WTC11 (cell line): Measurements from ENCODE around the gene ADGRV1. TPM values are rescaled to one million over a fixed set of nuclear protein-coding genes. Genes with fewer than 3 reads are reported as not detected.

Experiments
- ATAC-seq: fragments of 200-7000 bp; cut with Tn5 transposase; 2 replicates; pipeline ENCODE4 v1.10.0; 2021; ENCODE audit warnings: mild to moderate bottlenecking, moderate library complexity
- CTCF ChIA-PET: fragments of 300-600 bp; sonication (Branson Sonifier 250); formaldehyde crosslinking; loops from one replicate; lab custom pipeline; 2021; ENCODE audit warnings: antibody characterized with exemption; lab: Charles Lee
- POLR2A ChIA-PET: fragments of 350-600 bp; sonication (Branson Sonifier 250); formaldehyde crosslinking; loops from one replicate; lab custom pipeline; 2021; ENCODE audit warnings: antibody characterized with exemption; lab: Charles Lee
- DNase-seq: peaks from one replicate; pipeline ENCODE4 v3.0.0; 2021; ENCODE audit warnings: low spot score
- H3K27ac Mint-ChIP-seq: 2 replicates; pipeline ENCODE4 v1.8.0; 2021; ENCODE audit warnings: mixed read lengths
- H3K27me3 Mint-ChIP-seq: 2 replicates; pipeline ENCODE4 v1.8.0; 2021; ENCODE audit warnings: low read depth, mild to moderate bottlenecking, moderate library complexity, mixed read lengths
- H3K36me3 Mint-ChIP-seq: 2 replicates; pipeline ENCODE4 v1.8.0; 2021; ENCODE audit warnings: mixed read lengths
- H3K4me1 Mint-ChIP-seq: 2 replicates; pipeline ENCODE4 v1.8.0; 2022; ENCODE audit warnings: mixed read lengths
- H3K4me3 Mint-ChIP-seq: 2 replicates; pipeline ENCODE4 v1.8.0; 2021; ENCODE audit warnings: mild to moderate bottlenecking, moderate library complexity, mixed read lengths
- H3K9me3 Mint-ChIP-seq: 2 replicates; pipeline ENCODE4 v1.8.0; 2021; ENCODE audit warnings: mixed read lengths
- AR ChIP-seq: fragments of 250-450 bp; sonication (Bioruptor Pico); IDR thresholded peaks from 2 replicates; pipeline ENCODE4 v1.9.0; 2021; ENCODE audit warnings: mild to moderate bottlenecking
- ATF1 ChIP-seq: sonication (generic); formaldehyde crosslinking; IDR thresholded peaks from 2 replicates; pipeline ENCODE4 v1.8.1; 2023; ENCODE audit warnings: mild to moderate bottlenecking, moderate library complexity, missing genetic modification reagents
- ATF3 ChIP-seq: sonication (generic); formaldehyde crosslinking; conservative IDR thresholded peaks from 2 replicates; pipeline ENCODE4 v1.8.1; 2022; ENCODE audit warnings: mild to moderate bottlenecking, missing genetic modification reagents
- E2F1 ChIP-seq: sonication (generic); formaldehyde crosslinking; IDR thresholded peaks from 2 replicates; pipeline ENCODE4 v1.8.0; 2022; ENCODE audit warnings: mild to moderate bottlenecking, missing genetic modification reagents
- ERG ChIP-seq: fragments of 250-450 bp; sonication (Bioruptor Pico); IDR thresholded peaks from 2 replicates; pipeline ENCODE4 v1.8.0; 2021; ENCODE audit warnings: mild to moderate bottlenecking
- FOXK1 ChIP-seq: sonication (generic); formaldehyde crosslinking; IDR thresholded peaks from 2 replicates; pipeline ENCODE4 v1.8.0; 2022; ENCODE audit warnings: mild to moderate bottlenecking, moderate library complexity, missing genetic modification reagents
- GRHL2 ChIP-seq: fragments of 250-450 bp; sonication (Bioruptor Pico); IDR thresholded peaks from 2 replicates; pipeline ENCODE4 v1.8.0; 2022; ENCODE audit warnings: mild to moderate bottlenecking, moderate library complexity; ENCODE audit not compliant: insufficient replicate concordance, severe bottlenecking
- MLX ChIP-seq: sonication (generic); formaldehyde crosslinking; IDR thresholded peaks from 2 replicates; pipeline ENCODE4 v1.8.1; 2023; ENCODE audit warnings: mild to moderate bottlenecking, missing genetic modification reagents, moderate library complexity
- TEAD1 ChIP-seq: sonication (generic); formaldehyde crosslinking; IDR thresholded peaks from 2 replicates; pipeline ENCODE4 v1.8.0; 2022; ENCODE audit warnings: mild to moderate bottlenecking, missing genetic modification reagents
- TP53 ChIP-seq: sonication (generic); formaldehyde crosslinking; IDR thresholded peaks from 2 replicates; pipeline ENCODE4 v1.8.1; 2023; ENCODE audit warnings: mild to moderate bottlenecking, missing genetic modification reagents
- ZNF416 ChIP-seq: fragments of 250-450 bp; sonication (Bioruptor Pico); IDR thresholded peaks from 2 replicates; pipeline ENCODE4 v1.9.0; 2021; ENCODE audit warnings: mild to moderate bottlenecking, inconsistent platforms
- total RNA-seq: library from RNA; stranded (reverse); gene quantifications from 3 replicates; pipeline ENCODE4 v1.2.3, GENCODE V29; 2021
- TF ChIP-seq, protein P1 (sequence below): sonication (generic); formaldehyde crosslinking; IDR thresholded peaks from 2 replicates; pipeline ENCODE4 v1.8.1; 2022; ENCODE audit warnings: mild to moderate bottlenecking, moderate library complexity, missing genetic modification reagents
- TF ChIP-seq, protein P2 (sequence below): fragments of 250-450 bp; sonication (Bioruptor Pico); IDR thresholded peaks from 2 replicates; pipeline ENCODE4 v1.9.0; 2021; ENCODE audit warnings: mild to moderate bottlenecking
- TF ChIP-seq, protein P3 (sequence below): sonication (generic); formaldehyde crosslinking; IDR thresholded peaks from 2 replicates; pipeline ENCODE4 v1.8.1; 2023; ENCODE audit warnings: mild to moderate bottlenecking, missing genetic modification reagents, moderate library complexity
- TF ChIP-seq, protein P4 (sequence below): fragments of 200-600 bp; IDR thresholded peaks from 2 replicates; pipeline ENCODE4 v1.8.0; 2022; ENCODE audit warnings: antibody characterized with exemption

ADGRV1 gene
- total RNA-seq, 1 experiment from 2014 or later, result 74.5 TPM

GRCh38 chr5:90861843-90862586, 303.4 kb downstream of the ADGRV1 start (continued):
- TF ChIP-seq E2F1 (CRISPR knock-in tag) (no peak), MLX (CRISPR knock-in tag) (no peak), AR (CRISPR knock-in tag) (no peak)
- TF ChIP-seq, protein P1, sequence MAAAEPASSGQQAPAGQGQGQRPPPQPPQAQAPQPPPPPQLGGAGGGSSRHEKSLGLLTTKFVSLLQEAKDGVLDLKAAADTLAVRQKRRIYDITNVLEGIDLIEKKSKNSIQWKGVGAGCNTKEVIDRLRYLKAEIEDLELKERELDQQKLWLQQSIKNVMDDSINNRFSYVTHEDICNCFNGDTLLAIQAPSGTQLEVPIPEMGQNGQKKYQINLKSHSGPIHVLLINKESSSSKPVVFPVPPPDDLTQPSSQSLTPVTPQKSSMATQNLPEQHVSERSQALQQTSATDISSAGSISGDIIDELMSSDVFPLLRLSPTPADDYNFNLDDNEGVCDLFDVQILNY (CRISPR knock-in tag), result no peak
- TF ChIP-seq, protein P2, sequence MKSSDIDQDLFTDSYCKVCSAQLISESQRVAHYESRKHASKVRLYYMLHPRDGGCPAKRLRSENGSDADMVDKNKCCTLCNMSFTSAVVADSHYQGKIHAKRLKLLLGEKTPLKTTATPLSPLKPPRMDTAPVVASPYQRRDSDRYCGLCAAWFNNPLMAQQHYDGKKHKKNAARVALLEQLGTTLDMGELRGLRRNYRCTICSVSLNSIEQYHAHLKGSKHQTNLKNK, result no peak
- TF ChIP-seq, all 79 proteins: peak for 0

GRCh38 chr5:90865180-90865579, 306.6 kb downstream of the ADGRV1 start:
- no peak overlapping the region for H3K4me3 Mint-ChIP-seq
- H3K27ac Mint-ChIP-seq, result no peak overlapping the region
- ChIA-PET POLR2A (no interaction called here), CTCF (interaction anchor here (0.8 to 1.9 kb wide), 10 partner anchors 14 to 554 kb away, joined by 3 to 23 read pairs (median 6); no protein-coding TSS in a partner anchor)
- no peak for ATAC-seq
- no peaks in the 10 kb centered on the region for H3K9me3 Mint-ChIP-seq
- H3K4me1 Mint-ChIP-seq, result peaks cover 1% of the 10 kb centered on the region
- H3K36me3 Mint-ChIP-seq, result peaks cover 4% of the 10 kb centered on the region
- no peaks in the 10 kb centered on the region for H3K27me3 Mint-ChIP-seq
- no peak for TF ChIP-seq ZNF416 (CRISPR knock-in tag)
- TF ChIP-seq, protein P3, sequence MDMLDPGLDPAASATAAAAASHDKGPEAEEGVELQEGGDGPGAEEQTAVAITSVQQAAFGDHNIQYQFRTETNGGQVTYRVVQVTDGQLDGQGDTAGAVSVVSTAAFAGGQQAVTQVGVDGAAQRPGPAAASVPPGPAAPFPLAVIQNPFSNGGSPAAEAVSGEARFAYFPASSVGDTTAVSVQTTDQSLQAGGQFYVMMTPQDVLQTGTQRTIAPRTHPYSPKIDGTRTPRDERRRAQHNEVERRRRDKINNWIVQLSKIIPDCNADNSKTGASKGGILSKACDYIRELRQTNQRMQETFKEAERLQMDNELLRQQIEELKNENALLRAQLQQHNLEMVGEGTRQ (CRISPR knock-in tag), result no peak
- no peak for TF ChIP-seq ATF1 (CRISPR knock-in tag)
- TF ChIP-seq GRHL2 (CRISPR knock-in tag), result no peak
- TF ChIP-seq FOXK1, result no peak
- no peak for TF ChIP-seq TEAD1 (CRISPR knock-in tag)
- TF ChIP-seq ATF3 (CRISPR knock-in tag), result no peak
- TF ChIP-seq ERG (CRISPR knock-in tag), result no peak
- TF ChIP-seq TP53 (CRISPR knock-in tag), result no peak
- TF ChIP-seq, protein P4, sequence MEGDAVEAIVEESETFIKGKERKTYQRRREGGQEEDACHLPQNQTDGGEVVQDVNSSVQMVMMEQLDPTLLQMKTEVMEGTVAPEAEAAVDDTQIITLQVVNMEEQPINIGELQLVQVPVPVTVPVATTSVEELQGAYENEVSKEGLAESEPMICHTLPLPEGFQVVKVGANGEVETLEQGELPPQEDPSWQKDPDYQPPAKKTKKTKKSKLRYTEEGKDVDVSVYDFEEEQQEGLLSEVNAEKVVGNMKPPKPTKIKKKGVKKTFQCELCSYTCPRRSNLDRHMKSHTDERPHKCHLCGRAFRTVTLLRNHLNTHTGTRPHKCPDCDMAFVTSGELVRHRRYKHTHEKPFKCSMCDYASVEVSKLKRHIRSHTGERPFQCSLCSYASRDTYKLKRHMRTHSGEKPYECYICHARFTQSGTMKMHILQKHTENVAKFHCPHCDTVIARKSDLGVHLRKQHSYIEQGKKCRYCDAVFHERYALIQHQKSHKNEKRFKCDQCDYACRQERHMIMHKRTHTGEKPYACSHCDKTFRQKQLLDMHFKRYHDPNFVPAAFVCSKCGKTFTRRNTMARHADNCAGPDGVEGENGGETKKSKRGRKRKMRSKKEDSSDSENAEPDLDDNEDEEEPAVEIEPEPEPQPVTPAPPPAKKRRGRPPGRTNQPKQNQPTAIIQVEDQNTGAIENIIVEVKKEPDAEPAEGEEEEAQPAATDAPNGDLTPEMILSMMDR, result no peak
- no peak for DNase-seq
